Hepatocyte (in vitro differentiated cells): Measurements from ENCODE around the gene DIAPH2.

ENCODE experiments used
- EZH2 ChIP-seq: fragments of 200-600 bp; sonication (generic); IDR thresholded peaks from 2 replicates; pipeline ENCODE4 v1.6.1; 2016; ENCODE audit warnings: antibody characterized with exemption, mild to moderate bottlenecking, borderline replicate concordance
- EZH2phosphoT487 ChIP-seq: fragments of 200-600 bp; sonication (generic); IDR thresholded peaks from one replicate; pipeline ENCODE4 v1.6.1; 2018; ENCODE audit warnings: antibody characterized with exemption, mild to moderate bottlenecking, low read depth, moderate library complexity; ENCODE audit not compliant: unreplicated experiment, severe bottlenecking
- TF ChIP-seq, protein P1 (sequence below): fragments of 200-600 bp; sonication (generic); IDR thresholded peaks from 2 replicates; pipeline ENCODE4 v1.5.1; 2016; ENCODE audit warnings: antibody characterized with exemption, mild to moderate bottlenecking; ENCODE audit not compliant: poor library complexity

DNA sequence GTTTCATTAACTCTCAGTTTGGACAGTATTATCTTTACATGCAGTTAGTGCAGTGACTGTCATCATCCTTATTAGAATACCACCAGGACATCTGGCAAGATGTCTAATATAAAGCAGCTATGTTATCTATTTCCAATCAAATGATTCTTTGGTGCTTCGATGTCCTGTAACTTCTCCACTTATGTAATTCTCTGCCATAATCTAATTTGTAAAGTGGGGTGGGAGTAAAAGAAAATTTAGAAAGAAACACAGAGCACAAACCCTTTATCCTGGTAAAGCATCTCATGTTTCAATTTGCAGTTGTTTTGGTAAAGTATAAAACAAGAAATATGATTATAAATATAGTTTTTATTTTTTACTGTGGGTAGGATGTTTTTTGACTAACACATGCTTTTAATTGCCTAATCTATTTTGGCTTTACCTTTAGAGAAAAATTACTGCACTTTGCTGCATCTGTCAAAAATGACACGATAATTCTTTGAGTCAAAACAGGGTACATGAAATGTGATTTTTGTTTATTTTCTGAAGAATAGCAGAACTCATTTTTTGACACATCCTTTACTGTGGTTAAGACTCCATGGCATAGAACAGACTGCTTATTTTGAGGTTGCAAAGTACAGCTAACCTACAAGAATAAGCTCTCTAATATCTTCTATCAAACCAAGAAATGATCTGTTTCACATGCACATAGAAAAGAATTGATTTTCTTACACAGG is 581.9 kb downstream of the DIAPH2 start:
- TF ChIP-seq, protein P1, sequence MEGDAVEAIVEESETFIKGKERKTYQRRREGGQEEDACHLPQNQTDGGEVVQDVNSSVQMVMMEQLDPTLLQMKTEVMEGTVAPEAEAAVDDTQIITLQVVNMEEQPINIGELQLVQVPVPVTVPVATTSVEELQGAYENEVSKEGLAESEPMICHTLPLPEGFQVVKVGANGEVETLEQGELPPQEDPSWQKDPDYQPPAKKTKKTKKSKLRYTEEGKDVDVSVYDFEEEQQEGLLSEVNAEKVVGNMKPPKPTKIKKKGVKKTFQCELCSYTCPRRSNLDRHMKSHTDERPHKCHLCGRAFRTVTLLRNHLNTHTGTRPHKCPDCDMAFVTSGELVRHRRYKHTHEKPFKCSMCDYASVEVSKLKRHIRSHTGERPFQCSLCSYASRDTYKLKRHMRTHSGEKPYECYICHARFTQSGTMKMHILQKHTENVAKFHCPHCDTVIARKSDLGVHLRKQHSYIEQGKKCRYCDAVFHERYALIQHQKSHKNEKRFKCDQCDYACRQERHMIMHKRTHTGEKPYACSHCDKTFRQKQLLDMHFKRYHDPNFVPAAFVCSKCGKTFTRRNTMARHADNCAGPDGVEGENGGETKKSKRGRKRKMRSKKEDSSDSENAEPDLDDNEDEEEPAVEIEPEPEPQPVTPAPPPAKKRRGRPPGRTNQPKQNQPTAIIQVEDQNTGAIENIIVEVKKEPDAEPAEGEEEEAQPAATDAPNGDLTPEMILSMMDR, result no peak
- TF ChIP-seq EZH2, result no peak
- TF ChIP-seq EZH2phosphoT487, result no peak
